Measurements from ENCODE around the gene TTLL13.

The TTLL13 gene

DNA sequence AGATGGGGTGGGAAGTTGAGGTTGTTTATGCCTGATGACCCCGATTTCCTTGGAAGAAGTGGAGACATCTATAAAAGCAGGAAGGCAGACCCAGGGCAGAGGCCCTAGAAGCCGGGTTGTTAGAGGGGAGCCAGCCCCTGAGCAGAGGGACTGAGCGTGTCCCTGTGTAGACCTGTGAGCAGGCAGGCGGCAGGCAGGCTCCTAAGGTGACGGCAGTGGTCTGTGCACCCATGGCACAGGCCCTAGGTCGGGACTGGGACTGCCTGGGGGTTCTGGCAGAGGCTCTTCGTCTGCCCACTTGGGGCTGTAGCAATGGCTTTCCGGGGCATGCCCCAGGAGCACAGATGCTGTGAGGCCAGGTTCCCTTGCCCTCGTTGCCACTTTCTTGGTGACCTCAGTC lies 38.3 kb upstream of the TTLL13 start:
- no peak overlapping the region for H3K4me3 Mint-ChIP-seq
- H3K4me1 Mint-ChIP-seq (ENCODE audit: low read depth) = peaks cover 48% of the 10 kb centered on the region
- H3K36me3 Mint-ChIP-seq (ENCODE audit: low read depth) = no peaks in the 10 kb centered on the region
- no peaks in the 10 kb centered on the region for H3K27me3 Mint-ChIP-seq
- peak overlapping the region; percentile 60 for H3K27ac Mint-ChIP-seq
- no peaks in the 10 kb centered on the region for H3K9me3 Mint-ChIP-seq

- Mint-ChIP-seq H3K4me3 (no peak overlapping the region), H3K36me3 (ENCODE audit: low read depth) (no peaks in the 10 kb centered on the region), H3K9me3 (no peaks in the 10 kb centered on the region), H3K4me1 (ENCODE audit: low read depth) (peaks cover 48% of the 10 kb centered on the region), H3K27me3 (no peaks in the 10 kb centered on the region), H3K27ac (peak overlapping the region; percentile 21)
Observed at GRCh38 chr15:90211440-90212143, 37.8 kb upstream of the TTLL13 start.

- peaks cover 50% of the 10 kb centered on the region for H3K4me1 Mint-ChIP-seq (ENCODE audit: low read depth)
Observed at GRCh38 chr15:90212221-90213098, 36.9 kb upstream of the TTLL13 start.

DNA sequence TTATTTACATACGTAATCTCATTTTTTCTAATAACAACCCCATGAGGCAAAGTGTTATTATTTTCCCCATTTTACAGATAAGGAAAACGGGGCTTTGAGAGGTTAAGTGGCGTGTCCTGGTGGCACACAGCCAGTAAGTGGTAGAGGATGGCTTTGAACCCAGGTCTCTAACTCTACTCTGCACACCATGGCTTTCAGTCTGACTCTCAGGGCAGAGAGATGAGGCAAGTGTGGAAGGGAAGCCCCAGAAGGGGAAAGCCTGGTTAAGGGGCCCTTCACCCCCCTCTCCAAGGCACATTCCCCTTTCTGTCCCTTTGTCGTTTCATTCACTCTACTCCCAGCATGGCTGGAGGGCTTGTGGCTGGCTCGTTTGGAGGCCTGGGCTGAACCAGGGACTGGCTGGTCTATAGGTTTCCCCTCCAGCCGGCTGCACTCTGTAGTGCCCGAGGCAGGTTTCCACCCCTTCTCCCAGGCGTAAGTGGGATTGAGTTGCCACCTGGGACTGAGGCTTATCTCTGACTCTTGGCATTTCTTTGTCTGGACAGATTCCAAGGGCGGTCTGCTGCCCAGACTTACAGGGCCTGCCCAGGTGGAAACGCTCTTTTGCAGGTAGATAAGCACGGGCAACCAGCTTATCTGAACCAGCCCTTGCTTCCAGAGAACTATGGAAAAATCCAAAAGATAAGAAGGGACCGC lies 36.1 kb upstream of the TTLL13 start:
- H3K27ac Mint-ChIP-seq = peak overlapping the region; percentile 72
- H3K9me3 Mint-ChIP-seq = no peaks in the 10 kb centered on the region
- no peaks in the 10 kb centered on the region for H3K27me3 Mint-ChIP-seq
- no peaks in the 10 kb centered on the region for H3K36me3 Mint-ChIP-seq (ENCODE audit: low read depth)
- peaks cover 52% of the 10 kb centered on the region for H3K4me1 Mint-ChIP-seq (ENCODE audit: low read depth)
- H3K4me3 Mint-ChIP-seq = no peak overlapping the region

More at GRCh38 chr15:90212221-90213098, 36.9 kb upstream of the TTLL13 start:
- Mint-ChIP-seq H3K27ac (no peak overlapping the region), H3K4me3 (no peak overlapping the region), H3K9me3 (no peaks in the 10 kb centered on the region), H3K27me3 (no peaks in the 10 kb centered on the region), H3K36me3 (ENCODE audit: low read depth) (no peaks in the 10 kb centered on the region)

- H3K4me3 Mint-ChIP-seq = no peak overlapping the region
- H3K36me3 Mint-ChIP-seq (ENCODE audit: low read depth) = no peaks in the 10 kb centered on the region
- H3K27ac Mint-ChIP-seq = peak overlapping the region; percentile 72
- H3K9me3 Mint-ChIP-seq = no peaks in the 10 kb centered on the region
- no peaks in the 10 kb centered on the region for H3K27me3 Mint-ChIP-seq
- H3K4me1 Mint-ChIP-seq (ENCODE audit: low read depth) = peaks cover 55% of the 10 kb centered on the region
Observed at GRCh38 chr15:90213818-90214204, 35.5 kb upstream of the TTLL13 start.

DNA sequence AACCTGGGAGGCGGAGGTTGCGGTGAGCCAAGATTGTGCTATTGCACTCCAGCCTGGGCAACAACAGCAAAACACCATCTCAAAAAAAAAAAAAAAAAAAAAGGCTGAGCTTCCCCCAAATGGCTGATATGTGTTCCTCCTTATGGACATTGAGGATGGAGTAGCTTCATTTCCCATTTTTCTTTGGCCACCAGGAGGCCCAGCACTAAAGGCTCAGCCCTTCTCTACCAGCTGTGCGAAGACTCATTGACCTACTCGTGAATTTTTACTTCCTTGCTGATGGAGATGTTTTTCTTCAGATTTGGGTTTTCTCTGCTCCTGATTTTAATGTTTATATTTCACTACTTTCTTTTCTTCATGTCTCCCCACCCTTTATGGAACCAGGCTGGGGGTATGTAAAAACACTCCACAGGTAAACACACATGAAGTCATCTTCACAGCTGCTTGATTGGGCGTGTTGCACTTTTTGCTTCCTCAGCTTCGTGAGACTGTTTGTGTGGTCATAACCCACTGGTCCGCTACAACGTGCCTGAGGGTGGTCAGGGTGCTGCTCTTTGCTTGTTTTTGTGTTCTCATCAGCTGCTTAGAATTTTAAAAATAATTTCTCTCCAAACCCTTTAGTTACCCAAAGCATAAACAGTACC lies 34.7 kb upstream of the TTLL13 start:
- Mint-ChIP-seq H3K4me1 (ENCODE audit: low read depth) (peaks cover 53% of the 10 kb centered on the region), H3K27ac (peak overlapping the region; percentile 62), H3K9me3 (no peaks in the 10 kb centered on the region), H3K36me3 (ENCODE audit: low read depth) (no peaks in the 10 kb centered on the region), H3K27me3 (no peaks in the 10 kb centered on the region), H3K4me3 (peak overlapping the region; percentile 21)

DNA sequence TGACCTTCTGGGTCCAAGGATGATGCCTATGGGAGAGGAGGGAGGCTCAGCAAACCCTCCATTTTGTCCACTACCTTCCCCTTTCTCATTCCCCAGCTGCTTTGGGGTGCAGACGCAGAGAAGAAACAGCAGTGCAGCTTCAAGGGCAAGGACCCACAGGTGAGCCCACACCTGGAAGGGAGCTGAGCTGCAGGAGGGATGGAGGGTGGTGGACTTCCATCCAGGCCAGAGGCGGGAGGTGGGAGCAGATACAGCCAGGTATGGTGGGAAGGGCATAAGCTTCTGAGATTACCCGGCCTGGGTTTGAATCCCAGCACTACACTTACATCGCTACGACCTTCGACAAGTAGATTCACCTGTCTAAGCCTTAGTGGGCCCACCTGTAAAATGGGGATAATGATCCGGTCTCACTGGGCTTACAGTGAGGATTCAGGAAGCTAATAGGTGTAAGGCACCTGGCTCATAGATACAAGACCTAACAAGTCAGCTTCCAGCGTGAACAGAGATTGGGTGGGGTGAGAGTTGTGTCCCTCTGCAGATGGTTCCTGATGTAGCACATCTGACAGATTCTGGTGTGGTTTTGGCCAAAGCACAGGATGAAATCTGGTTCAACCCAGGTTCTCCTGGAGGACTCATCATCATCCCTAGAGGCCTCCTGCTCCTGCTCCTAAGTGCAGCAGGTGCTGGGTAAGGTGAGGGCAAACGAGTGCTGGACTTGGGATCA lies 31.5 kb upstream of the TTLL13 start:
- no peak overlapping the region for H3K4me3 Mint-ChIP-seq
- H3K27me3 Mint-ChIP-seq = no peaks in the 10 kb centered on the region
- H3K4me1 Mint-ChIP-seq (ENCODE audit: low read depth) = peaks cover 33% of the 10 kb centered on the region
- H3K9me3 Mint-ChIP-seq = no peaks in the 10 kb centered on the region
- no peaks in the 10 kb centered on the region for H3K36me3 Mint-ChIP-seq (ENCODE audit: low read depth)
- no peak overlapping the region for H3K27ac Mint-ChIP-seq

DNA sequence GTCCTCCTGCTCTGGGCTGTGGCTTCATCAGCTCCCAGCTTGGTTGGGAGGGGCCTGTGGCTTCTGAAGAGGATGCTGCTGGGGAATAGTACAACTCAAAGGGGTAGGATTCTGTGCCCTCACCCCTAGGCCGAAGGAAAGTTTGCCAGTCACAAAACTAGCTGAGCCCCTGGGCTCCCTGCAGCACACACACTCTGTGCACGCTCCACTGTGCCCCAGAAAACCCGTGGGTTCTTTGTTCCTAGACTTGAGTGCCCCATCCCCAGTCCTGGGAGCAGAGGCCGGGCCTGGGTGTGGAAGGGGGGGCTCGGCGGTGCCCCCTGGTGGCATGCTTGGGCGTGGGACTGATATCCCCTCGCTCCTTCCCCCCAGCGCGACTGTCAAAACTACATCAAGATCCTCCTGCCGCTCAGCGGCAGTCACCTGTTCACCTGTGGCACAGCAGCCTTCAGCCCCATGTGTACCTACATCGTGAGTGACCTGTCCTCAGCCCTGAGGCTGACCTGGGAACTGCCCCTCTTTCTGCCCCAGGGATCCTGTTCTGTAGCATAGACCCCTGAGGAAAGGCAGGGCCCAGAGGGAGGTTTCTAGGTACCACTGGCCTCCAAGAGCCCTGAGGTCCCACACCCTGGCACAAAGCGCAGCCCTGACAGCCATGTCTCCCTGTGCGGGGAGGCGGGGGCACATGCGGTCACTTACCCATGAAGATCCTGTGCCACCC lies 29.8 kb upstream of the TTLL13 start:
- peaks cover 22% of the 10 kb centered on the region for H3K4me1 Mint-ChIP-seq (ENCODE audit: low read depth)
- no peak overlapping the region for H3K27ac Mint-ChIP-seq
- no peaks in the 10 kb centered on the region for H3K9me3 Mint-ChIP-seq
- no peaks in the 10 kb centered on the region for H3K36me3 Mint-ChIP-seq (ENCODE audit: low read depth)
- H3K27me3 Mint-ChIP-seq = no peaks in the 10 kb centered on the region
- no peak overlapping the region for H3K4me3 Mint-ChIP-seq

DNA sequence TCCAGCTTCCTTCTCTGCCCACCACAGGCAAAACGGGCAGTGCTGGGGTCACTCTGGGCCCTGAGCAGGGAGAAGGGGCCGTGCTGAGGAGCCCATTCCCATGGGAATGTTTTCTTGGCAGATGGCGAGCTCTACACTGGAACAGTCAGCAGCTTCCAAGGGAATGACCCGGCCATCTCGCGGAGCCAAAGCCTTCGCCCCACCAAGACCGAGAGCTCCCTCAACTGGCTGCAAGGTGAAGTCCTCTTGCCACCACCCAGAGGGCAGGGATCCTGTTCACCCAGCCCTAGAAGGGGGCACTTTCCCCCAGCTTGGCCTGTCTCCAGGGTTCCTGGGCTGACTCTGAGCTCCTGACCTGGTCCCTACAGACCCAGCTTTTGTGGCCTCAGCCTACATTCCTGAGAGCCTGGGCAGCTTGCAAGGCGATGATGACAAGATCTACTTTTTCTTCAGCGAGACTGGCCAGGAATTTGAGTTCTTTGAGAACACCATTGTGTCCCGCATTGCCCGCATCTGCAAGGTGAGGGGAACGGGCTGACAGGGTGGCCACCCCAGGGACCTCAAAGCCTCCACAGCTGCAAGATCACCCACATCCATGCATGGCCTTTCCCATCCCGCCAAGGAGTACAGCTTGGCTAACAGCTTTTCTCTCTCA lies 28.0 kb upstream of the TTLL13 start:
- H3K9me3 Mint-ChIP-seq = no peaks in the 10 kb centered on the region
- no peaks in the 10 kb centered on the region for H3K36me3 Mint-ChIP-seq (ENCODE audit: low read depth)
- no peaks in the 10 kb centered on the region for H3K27me3 Mint-ChIP-seq
- peaks cover 18% of the 10 kb centered on the region for H3K4me1 Mint-ChIP-seq (ENCODE audit: low read depth)
- no peak overlapping the region for H3K4me3 Mint-ChIP-seq
- H3K27ac Mint-ChIP-seq = no peak overlapping the region

DNA sequence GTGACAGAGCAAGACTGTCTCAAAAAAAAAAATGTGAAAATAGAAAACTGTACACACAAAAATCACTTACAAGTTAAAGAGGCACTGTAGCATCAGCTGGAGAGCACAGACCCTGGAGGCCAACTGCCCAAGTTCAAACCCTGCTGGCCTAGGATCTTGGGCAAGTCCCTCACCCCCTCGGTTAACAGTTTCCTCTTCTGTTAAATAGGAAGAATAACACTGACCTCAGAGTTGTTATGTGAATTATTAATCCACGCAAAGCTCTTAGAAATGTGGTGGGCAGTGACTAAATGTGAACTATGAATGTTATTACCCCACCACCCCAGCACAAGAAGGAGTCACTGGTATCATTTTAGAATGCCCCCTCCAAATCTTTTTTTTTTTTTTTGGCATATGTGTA lies 26.8 kb upstream of the TTLL13 start:
- Mint-ChIP-seq H3K36me3 (ENCODE audit: low read depth) (no peaks in the 10 kb centered on the region), H3K9me3 (no peaks in the 10 kb centered on the region), H3K4me3 (no peak overlapping the region), H3K27me3 (no peaks in the 10 kb centered on the region), H3K27ac (no peak overlapping the region), H3K4me1 (ENCODE audit: low read depth) (peaks cover 11% of the 10 kb centered on the region)

- peaks cover under 1% of the 10 kb centered on the region for H3K36me3 Mint-ChIP-seq (ENCODE audit: low read depth)
- H3K4me1 Mint-ChIP-seq (ENCODE audit: low read depth) = peaks cover 8% of the 10 kb centered on the region
- no peaks in the 10 kb centered on the region for H3K9me3 Mint-ChIP-seq
- H3K27ac Mint-ChIP-seq = no peak overlapping the region
- H3K27me3 Mint-ChIP-seq = no peaks in the 10 kb centered on the region
- no peak overlapping the region for H3K4me3 Mint-ChIP-seq
Observed at GRCh38 chr15:90223441-90224165, 25.8 kb upstream of the TTLL13 start.

DNA sequence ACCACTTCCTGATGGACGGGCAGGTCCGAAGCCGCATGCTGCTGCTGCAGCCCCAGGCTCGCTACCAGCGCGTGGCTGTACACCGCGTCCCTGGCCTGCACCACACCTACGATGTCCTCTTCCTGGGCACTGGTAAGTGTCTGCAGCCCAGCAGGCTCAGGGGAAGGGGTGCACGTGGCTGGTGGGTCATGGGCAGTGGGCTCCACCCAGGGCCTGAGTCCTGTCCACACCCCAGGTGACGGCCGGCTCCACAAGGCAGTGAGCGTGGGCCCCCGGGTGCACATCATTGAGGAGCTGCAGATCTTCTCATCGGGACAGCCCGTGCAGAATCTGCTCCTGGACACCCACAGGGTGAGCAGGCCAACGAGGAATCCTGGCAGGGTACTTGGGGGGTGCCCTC lies 24.3 kb upstream of the TTLL13 start:
- H3K36me3 Mint-ChIP-seq (ENCODE audit: low read depth) = peaks cover 13% of the 10 kb centered on the region
- no peak overlapping the region for H3K4me3 Mint-ChIP-seq
- no peaks in the 10 kb centered on the region for H3K9me3 Mint-ChIP-seq
- no peak overlapping the region for H3K27ac Mint-ChIP-seq
- no peaks in the 10 kb centered on the region for H3K27me3 Mint-ChIP-seq
- H3K4me1 Mint-ChIP-seq (ENCODE audit: low read depth) = peaks cover 6% of the 10 kb centered on the region

Measured in stimulated activated naive CD8-positive, alpha-beta T cell treated with anti-CD3 and anti-CD28 coated beads, Interleukin-15, Interleukin-2, amounts not matched to agents 100 ng/mL and 50 ng/mL, for 24 hours (primary cell).